ENCODE data around the gene PJA1. TPM values are rescaled to one million over a fixed set of nuclear protein-coding genes. Genes with fewer than 3 reads are reported as not detected.

PJA1 gene, protein sequence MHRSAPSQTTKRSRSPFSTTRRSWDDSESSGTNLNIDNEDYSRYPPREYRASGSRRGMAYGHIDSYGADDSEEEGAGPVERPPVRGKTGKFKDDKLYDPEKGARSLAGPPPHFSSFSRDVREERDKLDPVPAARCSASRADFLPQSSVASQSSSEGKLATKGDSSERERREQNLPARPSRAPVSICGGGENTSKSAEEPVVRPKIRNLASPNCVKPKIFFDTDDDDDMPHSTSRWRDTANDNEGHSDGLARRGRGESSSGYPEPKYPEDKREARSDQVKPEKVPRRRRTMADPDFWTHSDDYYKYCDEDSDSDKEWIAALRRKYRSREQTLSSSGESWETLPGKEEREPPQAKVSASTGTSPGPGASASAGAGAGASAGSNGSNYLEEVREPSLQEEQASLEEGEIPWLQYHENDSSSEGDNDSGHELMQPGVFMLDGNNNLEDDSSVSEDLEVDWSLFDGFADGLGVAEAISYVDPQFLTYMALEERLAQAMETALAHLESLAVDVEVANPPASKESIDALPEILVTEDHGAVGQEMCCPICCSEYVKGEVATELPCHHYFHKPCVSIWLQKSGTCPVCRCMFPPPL
- 39.0 TPM for total RNA-seq

DNA sequence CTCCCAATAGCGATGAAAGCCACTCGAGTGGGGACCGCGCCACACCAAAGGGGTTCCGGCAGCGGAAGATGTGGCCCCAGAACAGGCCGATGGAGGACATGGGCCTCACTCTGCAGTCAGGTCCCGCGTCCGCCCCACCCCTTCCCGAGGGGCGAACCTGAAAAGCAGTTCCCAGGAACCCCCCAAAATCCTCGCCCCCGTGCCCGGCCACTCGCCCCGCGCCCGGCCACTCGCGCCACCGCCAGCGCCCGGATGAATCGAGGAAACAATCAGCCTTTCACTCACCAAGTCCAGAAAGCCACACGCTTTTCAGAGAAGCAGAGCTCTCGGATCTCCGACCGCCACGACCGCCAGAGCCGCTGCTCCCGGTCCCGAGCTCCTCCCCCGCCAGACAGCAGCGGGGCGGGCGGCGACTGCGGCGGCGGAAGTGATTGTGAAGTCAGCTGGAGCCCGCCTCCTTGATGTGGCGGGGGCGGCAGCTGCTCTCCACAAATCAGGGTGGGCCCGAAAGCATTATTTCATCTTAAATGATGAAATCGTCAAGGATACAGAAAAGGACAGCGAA lies at the start of gene PJA1:
TSS of gene PJA1 (minus strand) at position 367 of the 565 bp plus-strand sequence. CDS start 2,380 bp downstream, outside the sequence.
- peak; percentile 63 for DNase-seq

DNA sequence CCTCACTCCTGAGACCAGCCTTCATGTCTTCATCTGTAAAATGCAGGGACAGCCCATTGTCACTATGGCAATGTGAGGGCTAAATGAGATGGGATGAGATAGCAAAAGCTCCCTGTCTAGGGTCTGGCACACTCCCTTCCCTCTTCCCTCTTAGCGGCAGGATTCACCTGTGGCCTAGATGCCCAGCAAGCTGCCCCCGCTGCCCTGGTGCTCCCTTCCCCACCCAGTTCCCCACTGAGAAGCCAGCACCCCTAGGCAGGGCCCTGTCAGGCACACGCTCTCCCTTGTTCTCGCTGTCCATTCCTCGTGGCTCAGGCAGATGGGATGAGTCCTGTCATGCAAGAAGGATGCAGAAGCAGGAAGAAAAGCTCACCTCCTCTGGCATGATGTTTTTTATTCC lies 49.2 kb upstream of the PJA1 start:
- DNase-seq: no peak

DNA sequence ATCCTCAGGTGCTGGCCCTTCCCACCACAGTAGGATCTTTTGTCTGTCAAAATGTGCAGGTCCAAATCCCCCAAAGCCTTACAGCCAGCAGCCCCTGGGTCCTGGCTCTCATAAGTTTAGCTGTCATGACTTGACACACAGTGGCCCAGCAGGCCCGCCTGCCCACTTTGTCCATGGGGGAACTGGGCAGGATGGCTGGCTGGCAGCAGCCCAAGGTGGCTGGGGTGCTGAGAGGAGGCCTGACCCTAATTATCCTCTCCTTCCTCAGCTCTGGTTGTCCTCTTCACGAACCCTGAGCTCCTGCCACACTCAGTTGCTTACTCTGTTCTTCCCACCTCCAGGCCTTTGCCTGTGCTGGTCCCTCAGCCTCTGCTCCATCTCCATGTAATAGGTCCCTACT lies 46.4 kb upstream of the PJA1 start:
- DNase-seq: no peak

DNA sequence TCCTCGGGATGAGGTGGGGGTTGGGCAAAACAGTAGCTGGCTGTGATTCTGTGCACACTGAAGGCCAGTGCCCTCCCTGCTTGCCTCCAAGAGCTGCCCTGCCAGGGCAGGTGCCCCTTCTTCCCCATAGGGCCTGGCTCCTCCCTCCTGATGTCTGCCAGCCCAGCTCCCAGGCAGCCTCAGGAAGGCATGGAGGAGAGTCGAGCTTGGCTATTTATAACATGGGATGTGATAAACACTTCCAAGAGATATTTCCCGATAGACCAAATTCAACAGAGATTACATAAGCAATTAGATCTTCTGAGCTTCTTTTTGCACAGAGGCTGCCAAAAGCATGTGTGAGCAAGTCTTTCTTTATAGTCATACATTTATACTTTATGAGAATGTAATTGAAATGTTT lies 45.3 kb upstream of the PJA1 start:
- no peak for DNase-seq

DNA sequence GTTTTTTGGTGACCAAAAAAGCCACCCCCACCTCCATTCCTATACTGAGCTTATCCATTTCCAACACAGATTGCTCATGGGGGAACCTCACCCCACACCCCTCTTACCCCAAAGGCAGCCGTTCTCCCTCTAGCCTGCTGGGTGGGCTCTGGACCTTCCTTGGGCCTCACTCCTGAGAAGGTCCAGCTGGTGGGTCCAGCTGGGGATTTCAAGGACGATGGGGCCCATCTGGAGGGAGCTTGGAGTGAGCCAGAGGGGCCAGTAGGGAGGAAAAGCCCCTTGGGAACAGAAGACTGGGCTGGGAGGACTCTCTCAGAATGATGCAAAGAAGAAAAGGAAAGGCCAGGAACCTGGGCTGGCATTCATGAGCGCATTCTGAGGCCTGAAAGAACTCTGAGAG lies 42.0 kb upstream of the PJA1 start:
- no peak for DNase-seq

DNA sequence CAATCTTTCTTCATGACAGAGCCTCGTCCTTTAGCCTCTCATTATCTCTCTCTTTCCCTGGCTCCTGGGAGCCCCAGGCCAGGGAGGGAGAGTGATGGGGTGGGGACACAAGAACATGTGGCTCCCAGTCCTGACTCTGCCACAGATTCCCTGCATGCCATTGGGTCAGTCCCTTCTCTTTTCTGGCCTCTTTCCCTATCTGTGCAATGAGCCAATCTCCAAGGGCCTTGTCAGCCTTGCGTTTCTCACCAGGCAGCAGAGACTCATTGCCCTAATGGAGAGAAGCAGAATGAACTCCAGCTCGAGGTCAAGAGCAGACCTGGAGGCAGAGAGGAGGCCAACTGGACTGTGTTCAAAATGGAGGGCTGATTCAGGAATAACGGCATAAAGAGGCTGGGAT lies 38.4 kb upstream of the PJA1 start:
- DNase-seq: no peak

DNA sequence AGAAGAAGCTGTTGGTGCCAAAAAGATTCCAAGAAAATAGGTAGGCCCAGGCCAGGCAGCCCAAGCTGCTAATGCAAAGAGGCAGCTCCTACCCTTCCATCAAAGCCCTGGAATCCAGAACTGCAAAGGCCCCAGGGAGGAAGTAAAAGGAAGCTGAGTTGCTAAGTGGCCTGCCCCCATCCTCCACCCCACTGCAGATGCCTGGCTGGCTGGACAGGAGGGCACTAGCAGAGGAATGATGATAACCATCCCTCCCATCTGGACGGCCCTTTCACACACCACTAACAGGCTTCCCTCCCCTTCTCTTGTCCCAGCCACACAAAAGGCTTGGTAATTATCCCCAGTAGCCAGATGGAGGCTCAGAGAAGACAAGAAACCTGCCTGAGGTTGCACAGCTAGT lies 32.4 kb upstream of the PJA1 start:
- DNase-seq: no peak

DNA sequence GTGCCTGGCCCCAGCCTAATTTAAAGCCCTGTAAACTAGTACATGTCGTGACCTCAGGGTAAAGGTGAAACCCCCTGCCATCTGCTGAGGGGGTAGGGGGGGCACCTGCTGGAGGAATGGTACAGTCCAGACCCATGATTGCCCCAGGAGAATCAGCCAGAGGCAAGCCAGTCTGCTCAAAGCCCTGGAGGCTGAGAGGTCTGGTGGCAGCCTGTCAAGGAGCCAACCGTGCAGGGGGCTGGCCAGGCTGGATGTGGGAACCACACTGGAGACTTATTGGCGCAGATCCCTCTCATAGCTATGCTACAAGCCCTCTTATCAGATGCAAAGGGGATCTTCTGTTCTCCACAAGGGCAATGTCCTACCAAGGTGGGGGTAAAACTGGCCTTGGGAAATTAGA lies 31.4 kb upstream of the PJA1 start:
- no peak for DNase-seq

DNA sequence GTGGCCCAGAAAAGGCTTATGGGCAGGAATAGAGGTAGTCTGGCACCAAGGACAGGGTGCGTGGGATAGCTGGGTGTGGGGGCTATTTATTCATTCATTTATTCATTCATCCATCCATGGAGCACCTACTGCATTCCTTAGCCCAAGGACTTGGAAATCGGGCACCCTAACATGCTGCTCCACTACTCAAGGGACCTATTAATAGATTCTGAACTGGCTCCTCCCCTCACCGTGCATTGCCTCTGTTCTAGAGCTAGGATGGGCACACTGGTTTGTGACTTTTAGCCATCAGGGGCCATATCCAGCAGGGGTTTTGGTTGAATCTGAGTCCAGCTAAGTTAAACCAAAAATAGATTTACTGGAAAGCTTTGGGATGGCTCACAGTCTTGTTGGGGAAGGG lies 30.6 kb upstream of the PJA1 start:
- DNase-seq: no peak

DNA sequence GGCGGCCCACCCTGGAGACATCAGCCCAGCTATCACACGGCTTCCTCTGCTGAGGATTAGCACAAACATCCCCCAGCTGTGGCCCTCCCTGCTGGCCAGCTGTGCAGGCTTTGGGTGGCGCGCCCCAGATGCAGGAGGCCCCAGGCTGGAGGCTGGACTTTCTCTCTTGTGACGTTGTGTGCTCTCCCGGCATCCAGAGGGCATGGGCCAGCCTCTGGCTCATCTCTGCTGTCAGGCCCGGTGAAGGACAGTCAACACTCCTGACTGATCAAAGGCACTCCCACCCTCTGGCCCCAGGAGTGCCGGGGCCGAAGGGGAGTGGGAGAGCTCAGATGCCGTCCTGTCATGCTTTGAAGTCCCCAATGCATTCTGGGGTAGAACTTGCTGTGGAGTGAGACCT lies 29.9 kb upstream of the PJA1 start:
- DNase-seq: no peak

DNA sequence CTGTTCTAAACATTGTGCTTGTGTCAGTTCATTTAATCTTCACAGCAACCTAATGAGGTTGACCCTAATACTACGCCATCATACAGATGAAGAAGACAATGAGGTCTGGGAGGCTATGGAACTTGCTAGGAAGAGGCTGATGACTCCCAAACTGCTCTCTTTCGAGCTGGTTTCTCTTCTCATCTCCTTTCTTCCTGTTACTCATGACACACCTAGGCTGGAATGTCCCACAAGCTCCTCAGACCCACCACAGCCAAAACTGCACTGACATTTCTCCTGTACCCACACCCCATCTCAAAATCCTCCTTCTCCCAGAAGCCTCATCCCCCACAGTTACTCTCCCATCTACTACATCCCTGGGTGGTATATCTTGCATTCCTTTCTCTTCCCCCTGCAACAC lies 27.4 kb upstream of the PJA1 start:
- DNase-seq: no peak

DNA sequence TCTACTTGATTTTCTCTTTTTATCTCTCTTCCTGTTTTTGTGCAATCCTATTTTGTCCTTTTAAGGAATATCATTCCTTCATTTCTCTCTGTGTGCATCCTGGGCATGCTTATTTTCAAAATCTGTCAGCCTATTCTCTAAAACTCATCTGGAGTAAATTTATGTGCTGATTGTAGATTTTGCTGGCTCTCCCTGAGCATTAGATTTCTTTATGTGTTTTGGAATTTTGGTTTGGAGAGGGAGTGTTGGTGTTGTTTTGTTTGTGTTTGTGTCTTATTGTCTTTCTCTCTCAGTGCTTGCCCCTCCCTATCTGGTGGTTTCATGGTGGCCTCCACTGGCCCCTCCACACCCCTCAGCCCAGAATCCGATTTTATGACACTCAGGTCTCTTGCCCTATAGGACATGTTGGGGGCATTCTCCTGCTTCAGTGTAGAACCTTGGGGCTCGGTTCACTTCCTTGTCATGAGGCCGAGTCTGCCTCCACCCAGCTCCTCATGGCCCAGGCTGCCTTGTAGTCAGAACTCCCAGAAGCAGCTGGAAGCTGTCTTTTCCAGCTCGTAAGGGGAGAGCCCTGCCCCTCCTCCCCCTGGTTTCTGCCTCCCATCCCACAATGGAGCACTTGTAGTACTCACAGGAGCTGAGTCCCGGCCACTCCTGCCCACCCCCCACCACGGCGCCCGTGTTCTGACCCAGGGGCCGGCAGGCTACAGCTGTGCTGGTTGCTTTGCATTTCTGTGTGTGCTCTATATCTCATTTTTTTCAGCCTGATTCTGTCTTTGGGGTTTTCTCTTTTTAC lies 24.5 kb upstream of the PJA1 start:
- DNase-seq: peak; percentile 15

DNA sequence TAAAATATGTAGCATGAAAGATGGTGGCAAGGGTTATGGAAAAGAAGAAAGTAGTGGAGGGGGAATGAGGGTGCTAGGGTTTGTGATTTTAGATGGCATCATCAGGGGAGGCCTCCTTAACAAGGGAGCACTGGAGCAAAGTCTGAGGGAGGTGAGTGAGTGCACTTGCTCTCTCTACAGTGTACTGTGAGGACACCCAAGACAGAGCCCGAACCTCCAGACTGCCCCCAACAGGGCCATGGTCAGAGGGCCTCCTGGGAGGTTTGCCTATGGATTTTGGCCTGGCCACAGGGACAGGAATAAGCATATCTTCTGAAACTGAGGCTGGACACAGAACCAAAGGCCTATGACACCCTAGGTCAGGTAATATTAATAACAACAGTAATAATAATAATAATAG lies 21.4 kb upstream of the PJA1 start:
- no peak for DNase-seq

DNA sequence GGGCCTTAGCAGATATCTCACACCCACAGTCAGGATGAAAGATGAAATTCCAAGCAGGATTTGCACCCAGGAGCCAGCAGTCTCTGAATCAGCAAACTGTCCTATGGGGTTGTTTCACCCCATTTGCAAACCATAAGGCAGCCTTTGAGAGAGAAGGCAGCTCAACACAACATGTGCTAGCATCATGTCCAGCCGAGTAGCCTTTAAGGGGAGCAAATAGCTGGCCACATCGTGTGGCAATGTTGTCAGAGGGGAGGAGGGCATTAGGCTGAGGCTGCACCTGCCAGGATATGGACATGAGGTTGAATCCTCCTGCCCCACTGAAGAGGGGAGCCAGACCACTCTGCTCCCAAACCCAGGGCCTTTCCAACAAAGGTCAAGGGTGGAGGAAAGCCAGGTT lies 20.6 kb upstream of the PJA1 start:
- no peak for DNase-seq

DNA sequence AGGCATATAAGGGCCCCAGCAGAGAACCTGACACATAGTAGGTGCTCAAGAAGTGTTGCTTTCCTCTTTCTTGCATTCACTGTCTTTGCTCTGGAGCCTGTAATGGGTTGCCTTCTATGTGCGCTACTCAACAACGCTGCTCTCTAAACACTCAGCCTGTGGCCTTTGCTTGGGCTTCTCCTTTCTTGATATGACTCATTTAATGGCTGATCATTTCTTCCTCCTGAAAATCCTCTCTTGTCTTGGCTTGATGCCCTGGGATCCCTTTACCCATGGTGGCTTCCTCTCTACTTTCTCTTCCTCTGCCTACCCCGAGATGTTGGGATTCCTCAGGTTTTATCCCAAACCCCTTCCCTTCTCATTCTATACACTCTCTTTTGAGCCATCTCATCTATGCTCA lies 19.9 kb upstream of the PJA1 start:
- DNase-seq: no peak

DNA sequence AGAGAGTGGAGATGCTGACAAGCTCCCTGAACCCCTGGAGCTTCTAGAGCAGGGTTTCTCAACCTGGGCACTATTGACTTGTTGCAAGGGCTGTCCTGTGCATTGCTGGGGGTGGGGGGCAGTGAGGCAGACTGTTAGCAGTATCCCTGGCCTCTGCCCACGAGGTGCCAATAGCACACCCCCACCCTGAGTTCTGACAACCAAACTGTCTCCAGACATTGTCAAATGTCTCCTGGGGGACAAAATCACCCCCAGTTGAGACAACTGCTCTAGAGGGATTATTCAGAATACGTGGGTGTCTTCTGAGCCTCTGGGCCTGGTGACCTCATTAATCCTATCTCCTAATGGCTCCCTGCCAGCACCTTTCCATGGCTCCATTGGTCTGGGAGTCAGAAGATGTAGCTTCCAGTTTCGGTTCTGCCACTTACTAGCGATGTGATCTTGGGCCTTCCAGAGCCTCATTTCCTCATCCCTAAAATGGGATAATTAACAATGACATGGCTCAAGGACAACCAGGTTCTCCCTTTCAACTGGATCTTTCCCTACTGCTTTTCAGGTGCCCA lies 17.6 kb upstream of the PJA1 start:
- DNase-seq: no peak

DNA sequence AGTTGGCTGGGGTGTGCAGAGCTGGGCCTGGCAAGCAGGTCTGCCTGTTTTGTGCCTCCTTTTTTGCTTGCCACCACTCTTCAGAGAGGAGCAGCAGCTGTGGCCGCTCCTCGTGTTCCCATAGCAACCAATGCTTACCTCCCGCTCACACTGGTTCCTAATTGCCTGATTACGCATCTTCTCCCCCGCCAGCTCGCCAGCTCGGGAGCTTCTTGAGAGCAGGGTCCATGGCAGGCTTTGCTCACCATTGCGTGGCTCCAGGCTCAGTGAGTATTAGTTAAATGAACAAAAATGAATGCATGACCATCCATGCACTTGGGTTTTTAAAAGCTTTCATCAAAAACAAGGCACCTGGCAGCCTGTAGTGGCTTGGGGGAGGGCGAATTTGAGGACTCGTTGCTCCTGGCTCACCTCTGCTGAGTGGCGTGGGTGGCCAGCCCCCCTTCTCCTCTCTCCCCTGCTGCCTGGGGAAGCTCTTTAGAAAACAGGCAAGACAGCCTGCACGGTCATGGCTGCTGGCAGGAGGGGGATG lies 14.2 kb upstream of the PJA1 start:
- DNase-seq: no peak

DNA sequence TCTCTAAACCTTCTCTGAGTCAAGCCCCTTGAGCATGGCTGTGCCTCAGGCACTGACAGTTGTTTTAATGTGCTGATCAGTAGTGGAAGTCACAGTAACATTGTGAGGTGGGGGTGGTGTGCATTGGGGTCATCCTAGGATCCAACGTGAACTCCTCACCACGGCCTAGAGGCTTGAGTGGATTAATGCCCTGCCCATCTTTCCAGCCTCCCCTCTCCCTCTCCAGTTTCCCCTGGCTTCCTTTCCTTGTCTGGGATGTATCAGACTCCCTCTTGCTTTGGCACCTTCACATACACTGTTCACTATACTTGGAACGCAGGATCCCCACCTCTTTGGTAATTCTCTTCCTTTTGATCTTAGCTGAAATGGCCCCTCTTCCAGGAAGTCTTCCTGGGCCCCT lies 13.3 kb upstream of the PJA1 start:
- no peak for DNase-seq

DNA sequence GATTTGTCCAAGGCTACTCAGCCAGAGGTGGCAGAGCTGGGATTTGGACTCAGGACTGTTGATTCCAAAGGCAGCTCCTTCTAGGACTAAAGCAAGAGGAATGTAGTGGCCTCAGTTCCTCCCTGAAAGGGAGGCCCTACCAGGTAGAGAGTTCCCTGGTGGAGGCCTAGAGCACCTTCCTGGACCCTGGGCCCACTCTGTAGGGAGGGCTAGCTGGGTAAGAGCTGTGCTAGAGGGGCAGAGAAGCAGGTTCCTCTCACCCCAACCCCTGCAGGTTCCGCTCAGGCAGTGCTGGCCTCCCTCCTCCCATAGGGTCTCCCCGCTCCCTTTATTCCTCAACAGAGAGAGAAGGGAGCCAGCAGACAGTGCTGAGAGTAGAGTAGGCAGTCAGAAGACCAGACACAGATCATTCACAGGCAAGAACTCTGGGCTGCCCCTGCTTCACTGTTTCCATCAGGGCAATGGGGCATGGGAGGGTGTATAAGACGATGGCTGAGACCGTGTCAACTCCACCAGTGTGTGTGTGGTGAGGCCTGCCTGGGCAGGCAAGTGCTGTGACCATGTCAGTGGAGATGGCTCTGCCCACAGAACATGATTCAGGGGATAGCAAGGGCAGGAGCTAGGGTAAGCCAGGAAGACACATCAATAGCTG lies 12.4 kb upstream of the PJA1 start:
- DNase-seq: no peak

DNA sequence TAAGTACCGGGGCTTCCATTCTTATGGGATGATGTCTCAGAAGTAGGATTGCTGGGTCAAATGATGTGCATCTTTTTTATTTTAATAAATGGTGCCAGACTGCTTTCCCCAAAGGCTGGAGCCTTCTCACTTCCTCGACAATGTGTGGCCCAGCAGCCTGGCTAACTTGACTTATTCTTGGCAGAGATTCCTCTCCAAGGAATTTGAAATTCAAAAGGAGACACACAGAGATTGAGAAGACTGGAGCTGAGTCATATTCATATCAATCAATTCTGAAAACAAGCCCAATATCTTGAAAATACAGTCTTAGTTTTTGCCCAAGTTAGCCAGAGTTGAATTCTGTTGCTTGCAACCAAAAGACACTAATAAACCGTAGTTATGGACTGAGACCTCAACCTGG lies 10.8 kb upstream of the PJA1 start:
- DNase-seq: no peak

DNA sequence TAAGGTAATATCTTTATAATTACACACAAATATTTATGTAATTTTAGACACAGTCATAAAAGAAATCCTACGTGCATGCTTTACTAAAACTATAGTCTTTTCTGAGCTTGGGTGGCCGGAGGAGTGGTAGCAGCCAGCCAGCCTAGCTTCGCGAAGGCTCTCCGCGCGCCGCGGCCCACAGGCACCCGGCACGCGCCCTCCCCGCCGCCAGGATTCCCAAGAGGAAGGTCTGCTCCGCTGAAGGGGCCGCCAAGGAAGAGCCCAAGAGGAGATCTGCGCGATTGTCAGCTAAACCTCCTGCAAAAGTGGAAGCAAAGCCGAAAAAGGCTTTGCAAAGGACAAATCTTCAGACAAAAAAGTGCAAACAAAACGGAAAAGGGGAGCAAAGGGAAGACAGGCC lies 8.7 kb upstream of the PJA1 start:
- DNase-seq: no peak

DNA sequence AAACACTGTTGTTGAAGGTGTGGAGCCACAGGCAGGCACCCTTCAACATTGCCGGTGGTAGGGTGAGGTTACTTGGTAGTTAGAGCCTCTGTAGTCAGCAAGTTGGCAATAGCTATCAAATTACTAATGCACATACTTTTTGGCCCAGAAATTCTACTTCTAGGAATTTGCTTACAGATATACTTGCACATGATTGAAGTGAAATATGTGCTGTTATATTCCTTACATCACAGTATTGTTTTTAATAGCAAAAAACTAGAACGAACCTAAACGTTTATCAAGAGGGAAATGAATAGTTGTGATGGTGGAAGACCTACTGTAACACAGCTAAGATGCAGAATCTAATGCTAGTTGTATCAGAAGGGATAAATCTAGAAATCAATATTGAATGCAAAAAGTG lies 7.7 kb upstream of the PJA1 start:
- no peak for DNase-seq

Measured in skin of body (tissue), 2 donors.